ENCODE data around the gene DCPS.
"Not testable (repeated sequence)": the region's sequence is repeated elsewhere in the genome, so short reads cannot be mapped to it uniquely, and the experiment has no call there.

DCPS gene

DNA sequence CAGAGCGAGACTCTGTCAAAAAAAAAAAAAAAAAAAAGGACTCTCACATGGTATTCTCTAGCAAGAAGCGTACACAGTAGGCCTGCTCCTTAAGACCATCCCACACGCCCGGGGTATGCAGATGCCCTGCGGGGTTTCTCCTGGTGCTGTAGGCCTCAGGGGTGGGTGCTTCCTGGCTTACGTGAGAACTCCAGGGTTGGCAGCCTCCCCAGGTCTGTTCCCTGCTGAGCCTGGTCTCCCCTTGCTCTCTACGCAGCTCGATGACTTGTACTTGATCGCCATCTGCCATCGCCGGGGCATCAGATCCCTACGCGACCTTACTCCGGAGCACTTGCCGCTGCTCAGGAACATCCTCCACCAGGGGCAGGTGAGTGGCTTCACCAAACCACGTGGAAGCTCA, 39.2 kb downstream of the DCPS start:
- Mint-ChIP-seq H3K27ac (no peak overlapping the region), H3K36me3 (peaks cover 10% of the 10 kb centered on the region), H3K4me3 (no peak overlapping the region), H3K4me1 (no peaks in the 10 kb centered on the region), H3K27me3 (no peaks in the 10 kb centered on the region), H3K9me3 (no peaks in the 10 kb centered on the region)

DNA sequence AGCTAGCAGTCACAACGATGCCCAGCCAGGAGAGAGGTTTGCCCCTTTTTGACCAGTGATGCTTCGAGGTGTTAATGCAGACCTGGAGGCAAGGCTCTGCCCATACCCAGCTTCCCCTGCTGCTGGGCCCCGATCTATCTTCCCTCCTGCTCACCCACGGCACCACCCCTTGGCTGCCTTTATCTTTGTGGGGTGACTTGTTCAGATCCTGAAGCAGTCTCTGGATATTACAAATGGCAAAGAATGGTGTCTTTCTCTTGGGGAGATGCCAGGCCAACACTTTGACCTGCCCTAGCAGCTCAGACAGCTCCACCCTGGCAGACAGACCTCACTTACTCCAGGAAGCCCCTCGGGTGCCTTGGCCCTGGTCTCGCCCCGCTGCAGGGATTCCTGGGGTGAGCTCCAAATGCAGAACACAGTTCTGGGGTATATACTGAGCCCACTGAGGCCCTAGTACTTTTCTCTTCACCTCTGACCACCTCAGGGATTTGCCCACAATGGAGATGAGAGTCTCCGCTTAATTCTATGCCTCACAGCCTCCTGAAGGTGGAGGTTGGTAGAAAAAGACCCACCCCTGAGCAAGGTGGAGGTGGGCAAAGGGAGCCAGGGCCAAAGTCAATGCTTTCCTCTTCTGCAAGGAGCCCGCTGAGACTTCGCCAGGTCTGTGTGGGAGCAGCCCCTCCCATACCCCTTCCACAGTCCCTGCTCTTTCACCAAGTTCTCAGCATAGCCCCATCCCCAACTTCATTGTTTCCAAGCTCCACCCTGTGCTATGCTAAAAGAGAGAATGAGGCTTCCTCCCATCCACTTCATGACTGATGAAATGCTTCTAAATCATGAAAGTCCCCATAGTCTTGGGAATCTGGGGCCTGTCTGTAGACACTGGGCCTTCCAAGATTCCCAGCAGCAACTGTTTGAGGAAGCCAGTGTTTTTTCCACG, 40.6 kb downstream of the DCPS start:
- Mint-ChIP-seq H3K9me3 (no peaks in the 10 kb centered on the region), H3K27ac (peak overlapping the region; percentile 65), H3K36me3 (peaks cover 10% of the 10 kb centered on the region), H3K27me3 (no peaks in the 10 kb centered on the region), H3K4me3 (no peak overlapping the region), H3K4me1 (no peaks in the 10 kb centered on the region)

DNA sequence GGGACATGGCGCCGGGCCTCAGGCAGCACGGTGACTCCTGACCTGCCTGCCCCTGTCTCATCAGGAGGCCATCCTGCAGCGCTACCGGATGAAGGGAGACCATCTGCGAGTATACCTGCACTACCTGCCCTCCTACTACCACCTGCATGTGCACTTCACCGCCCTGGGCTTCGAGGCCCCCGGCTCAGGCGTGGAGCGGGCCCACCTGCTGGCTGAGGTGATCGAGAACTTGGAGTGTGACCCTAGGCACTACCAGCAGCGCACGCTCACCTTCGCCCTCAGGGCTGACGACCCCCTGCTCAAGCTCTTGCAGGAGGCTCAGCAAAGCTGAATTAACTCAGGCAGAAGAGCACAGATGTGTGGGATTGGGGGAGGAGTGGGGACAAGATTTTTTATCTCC, 41.4 kb downstream of the DCPS start:
- H3K36me3 Mint-ChIP-seq: peaks cover 10% of the 10 kb centered on the region
- no peaks in the 10 kb centered on the region for H3K9me3 Mint-ChIP-seq
- H3K4me3 Mint-ChIP-seq: no peak overlapping the region
- no peaks in the 10 kb centered on the region for H3K27me3 Mint-ChIP-seq
- H3K4me1 Mint-ChIP-seq: no peaks in the 10 kb centered on the region
- H3K27ac Mint-ChIP-seq: no peak overlapping the region

DNA sequence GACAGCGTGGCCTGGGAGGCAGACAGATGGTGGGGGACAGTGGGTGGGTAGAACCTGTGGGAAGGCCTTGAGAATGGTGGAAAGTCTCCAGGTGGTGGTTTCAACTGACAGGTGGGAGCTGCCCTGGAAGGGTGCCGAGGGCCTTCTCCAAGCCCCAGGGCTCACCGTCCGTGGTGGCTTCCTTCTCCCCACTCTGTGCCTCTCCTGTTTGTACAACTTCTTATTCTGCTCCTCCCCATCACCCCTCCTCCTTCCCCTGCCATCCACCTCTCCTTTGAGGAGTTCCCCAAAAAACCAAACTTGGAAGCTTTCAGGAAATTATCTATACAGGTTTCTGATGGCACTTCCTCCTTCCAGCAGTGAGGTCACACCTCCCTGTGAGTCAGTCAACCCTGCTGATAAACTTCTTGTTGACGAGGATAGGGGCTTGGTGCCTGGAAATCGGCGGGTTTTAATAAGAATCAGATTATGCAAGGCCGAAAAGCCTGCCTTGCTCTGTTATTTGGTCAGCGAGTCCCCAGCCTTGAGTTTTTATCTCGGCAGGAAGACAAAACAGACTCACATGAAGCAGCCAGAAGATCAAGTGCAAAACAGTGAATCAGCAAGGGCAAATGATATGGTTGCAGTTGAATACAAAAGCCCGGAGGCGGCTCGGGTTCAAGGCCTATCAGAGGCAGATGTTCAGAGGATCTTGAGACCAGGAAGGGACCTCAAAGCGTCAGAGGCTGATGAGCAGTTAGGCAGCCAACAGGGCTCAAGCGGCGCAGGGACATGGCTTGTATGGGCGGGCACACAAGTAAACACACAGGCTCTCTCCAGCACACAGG, 42.1 kb downstream of the DCPS start:
- H3K36me3 Mint-ChIP-seq: peaks cover 10% of the 10 kb centered on the region
- H3K27ac Mint-ChIP-seq: peak overlapping the region; percentile 35
- H3K27me3 Mint-ChIP-seq: no peaks in the 10 kb centered on the region
- H3K4me3 Mint-ChIP-seq: no peak overlapping the region
- H3K9me3 Mint-ChIP-seq: no peaks in the 10 kb centered on the region
- H3K4me1 Mint-ChIP-seq: no peaks in the 10 kb centered on the region

DNA sequence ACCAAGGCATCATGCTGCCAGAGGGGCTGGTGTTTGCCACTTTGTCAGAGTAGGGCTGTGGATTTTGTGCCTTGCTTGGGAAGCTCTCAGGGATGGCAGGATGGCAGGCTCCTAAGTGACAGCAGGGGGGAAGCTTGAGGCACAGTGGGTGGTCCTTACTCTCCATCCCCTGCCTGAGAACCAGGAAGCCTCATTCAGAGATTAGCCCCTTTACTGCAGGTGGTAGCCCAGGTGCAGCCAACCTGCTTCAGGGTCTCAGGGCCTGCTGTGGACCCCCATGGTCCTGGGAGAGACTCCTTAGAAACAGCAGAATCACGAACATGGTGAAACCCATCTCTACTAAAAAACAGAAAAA, 42.7 kb downstream of the DCPS start:
- peaks cover 7% of the 10 kb centered on the region for H3K36me3 Mint-ChIP-seq
- no peaks in the 10 kb centered on the region for H3K4me1 Mint-ChIP-seq
- H3K9me3 Mint-ChIP-seq: no peaks in the 10 kb centered on the region
- no peak overlapping the region for H3K4me3 Mint-ChIP-seq
- peak overlapping the region; percentile 17 for H3K27ac Mint-ChIP-seq
- H3K27me3 Mint-ChIP-seq: no peaks in the 10 kb centered on the region

DNA sequence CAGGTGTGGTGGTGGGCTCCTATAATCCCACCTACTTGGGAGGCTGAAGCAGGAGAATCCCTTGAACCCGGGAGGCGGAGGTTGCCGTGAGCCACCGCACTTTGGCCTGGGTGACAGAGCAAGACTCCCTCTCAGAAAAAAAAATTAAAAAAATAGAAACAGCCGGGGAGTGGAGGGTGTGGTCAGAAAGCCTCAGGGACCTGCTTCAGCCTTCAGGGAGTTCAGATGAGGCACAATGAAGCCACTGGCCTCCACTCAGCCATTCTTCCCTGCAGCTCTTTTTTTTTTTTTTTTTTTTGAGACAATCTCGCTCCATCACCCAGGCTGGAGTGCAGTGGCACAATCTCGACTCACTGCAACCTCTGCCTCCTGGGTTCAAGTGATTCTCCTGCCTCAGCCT, 43.1 kb downstream of the DCPS start:
- not testable (repeated sequence) for H3K27me3 Mint-ChIP-seq, H3K9me3 Mint-ChIP-seq, H3K36me3 Mint-ChIP-seq, H3K27ac Mint-ChIP-seq, H3K4me1 Mint-ChIP-seq, H3K4me3 Mint-ChIP-seq

DNA sequence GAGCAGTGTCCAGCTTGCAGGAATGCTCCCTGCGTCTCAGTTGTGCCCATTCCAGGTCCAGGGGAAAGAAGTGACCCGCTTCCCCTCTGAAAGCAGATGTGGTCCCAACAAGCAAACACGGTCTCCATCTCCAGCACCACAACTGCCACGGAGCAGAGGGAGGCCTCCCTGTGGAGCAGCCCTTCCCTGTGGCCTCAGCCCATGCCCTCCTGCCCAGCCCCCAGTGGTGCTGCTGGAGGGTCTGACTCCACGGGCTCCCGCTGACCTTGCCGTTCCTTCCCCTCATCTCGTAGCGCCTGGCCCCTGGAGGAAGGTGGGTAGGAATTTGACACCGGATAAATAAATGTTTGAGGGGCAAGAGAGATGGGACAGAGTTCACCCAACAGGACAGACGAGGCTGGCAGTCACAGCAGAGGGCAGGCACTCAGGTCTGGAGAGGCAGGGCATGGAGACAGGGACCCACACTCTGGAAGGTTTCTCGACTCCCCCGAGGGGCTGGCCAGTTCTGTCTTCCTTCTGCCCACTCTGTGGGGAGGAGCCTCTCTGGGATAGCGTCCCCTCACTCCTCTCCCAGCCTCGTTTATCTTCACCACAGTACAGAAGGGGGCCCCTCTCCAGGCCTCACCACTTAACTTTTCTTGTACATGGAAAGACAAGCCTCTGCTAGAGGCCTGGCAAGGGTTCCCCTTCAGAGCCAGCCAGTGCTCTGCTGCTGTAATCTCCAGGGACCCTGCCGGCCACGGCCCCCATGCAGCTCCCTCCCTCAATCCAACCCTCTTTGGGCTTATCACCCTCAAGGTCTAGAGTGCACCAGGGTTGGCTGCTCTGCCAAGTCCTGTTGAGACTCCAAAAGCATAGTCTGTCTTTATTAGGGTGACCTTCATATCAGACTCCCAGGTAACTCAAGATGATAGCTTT, 44.1 kb downstream of the DCPS start:
- Mint-ChIP-seq H3K36me3 (peaks cover 7% of the 10 kb centered on the region), H3K9me3 (no peaks in the 10 kb centered on the region), H3K4me1 (peaks cover 7% of the 10 kb centered on the region), H3K4me3 (no peak overlapping the region), H3K27me3 (no peaks in the 10 kb centered on the region), H3K27ac (peak overlapping the region; percentile 27)

DNA sequence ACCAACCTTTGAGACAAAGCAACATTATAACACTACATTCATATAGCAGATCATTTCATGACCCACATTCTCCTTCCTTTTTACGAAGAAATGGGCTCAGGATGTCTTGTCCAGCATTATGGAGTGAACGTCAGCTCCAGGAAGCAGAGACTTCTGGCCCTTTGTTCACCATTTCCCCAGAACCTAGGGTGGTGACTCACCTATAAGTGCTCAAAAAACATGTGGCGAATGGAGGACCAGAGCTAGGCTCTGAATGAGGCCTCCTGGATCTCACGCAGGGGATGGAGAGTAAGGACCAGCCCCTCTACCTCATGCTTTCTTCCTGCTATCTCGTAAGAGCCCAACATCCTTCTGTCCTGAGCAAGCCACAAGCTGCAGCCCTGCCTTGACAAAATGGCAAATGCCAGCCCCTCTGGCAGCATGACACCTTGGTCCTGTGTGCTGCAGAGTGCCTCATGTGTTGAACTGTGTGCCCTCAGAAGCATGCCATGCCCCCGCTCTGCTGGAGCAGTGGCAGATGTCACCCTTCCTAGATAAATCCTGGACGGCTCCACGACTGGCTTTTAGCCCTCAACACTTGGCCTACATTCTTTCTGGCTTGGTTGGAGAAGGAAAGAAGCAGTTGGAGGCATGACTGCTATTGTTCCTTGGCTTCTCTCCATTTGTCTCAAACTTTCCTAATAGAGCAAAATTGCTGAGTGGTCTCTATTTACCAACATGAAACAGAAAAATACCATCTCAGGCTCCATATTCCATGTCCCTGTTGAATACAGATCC, 45.1 kb downstream of the DCPS start:
- peaks cover 3% of the 10 kb centered on the region for H3K36me3 Mint-ChIP-seq
- no peak overlapping the region for H3K27ac Mint-ChIP-seq
- peaks cover 17% of the 10 kb centered on the region for H3K4me1 Mint-ChIP-seq
- H3K27me3 Mint-ChIP-seq: no peaks in the 10 kb centered on the region
- no peak overlapping the region for H3K4me3 Mint-ChIP-seq
- H3K9me3 Mint-ChIP-seq: no peaks in the 10 kb centered on the region

DNA sequence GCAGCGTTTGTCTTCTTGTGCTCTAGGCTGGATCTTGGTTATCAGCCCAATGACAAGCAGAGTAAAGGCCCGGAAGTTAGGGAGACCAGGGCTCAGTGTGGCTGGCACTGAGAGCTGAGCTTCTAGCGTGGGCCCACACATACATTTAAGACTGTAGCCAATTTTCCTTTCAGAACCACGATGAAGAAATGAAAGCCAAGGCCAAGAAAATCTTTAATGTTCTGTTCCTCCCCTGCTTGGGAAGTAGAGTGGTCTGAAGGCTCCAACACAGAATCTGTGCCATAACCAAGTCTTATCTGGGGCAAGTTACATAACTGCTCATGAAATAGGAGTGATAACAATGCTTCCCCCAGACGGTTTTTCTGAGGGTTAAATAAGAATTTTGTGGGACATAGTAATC, 47.0 kb downstream of the DCPS start:
- peaks cover 25% of the 10 kb centered on the region for H3K4me1 Mint-ChIP-seq
- H3K36me3 Mint-ChIP-seq: no peaks in the 10 kb centered on the region
- no peaks in the 10 kb centered on the region for H3K27me3 Mint-ChIP-seq
- peak overlapping the region; percentile 18 for H3K27ac Mint-ChIP-seq
- no peaks in the 10 kb centered on the region for H3K9me3 Mint-ChIP-seq
- no peak overlapping the region for H3K4me3 Mint-ChIP-seq

DNA sequence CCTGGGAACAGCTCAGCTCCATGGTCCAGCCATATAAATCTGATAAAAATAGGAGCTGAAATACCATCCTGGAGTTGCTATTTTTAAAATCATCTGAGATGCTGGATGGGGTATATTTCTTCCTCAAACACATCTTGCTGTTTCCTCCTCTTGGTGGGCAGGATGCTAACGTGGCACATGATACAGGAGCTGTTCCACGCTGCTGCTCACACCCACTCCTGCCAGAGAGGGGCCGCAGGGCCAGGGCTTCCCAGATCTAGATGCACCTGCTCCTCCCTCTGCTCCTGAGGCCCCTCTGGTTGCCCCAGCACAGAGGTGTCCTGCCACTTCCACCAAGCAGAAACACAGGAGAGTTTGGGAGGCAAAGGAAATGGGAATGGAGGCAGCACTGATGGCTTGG, 48.3 kb downstream of the DCPS start:
- peaks cover 25% of the 10 kb centered on the region for H3K4me1 Mint-ChIP-seq
- no peak overlapping the region for H3K27ac Mint-ChIP-seq
- H3K36me3 Mint-ChIP-seq: no peaks in the 10 kb centered on the region
- no peak overlapping the region for H3K4me3 Mint-ChIP-seq
- H3K9me3 Mint-ChIP-seq: no peaks in the 10 kb centered on the region
- no peaks in the 10 kb centered on the region for H3K27me3 Mint-ChIP-seq

DNA sequence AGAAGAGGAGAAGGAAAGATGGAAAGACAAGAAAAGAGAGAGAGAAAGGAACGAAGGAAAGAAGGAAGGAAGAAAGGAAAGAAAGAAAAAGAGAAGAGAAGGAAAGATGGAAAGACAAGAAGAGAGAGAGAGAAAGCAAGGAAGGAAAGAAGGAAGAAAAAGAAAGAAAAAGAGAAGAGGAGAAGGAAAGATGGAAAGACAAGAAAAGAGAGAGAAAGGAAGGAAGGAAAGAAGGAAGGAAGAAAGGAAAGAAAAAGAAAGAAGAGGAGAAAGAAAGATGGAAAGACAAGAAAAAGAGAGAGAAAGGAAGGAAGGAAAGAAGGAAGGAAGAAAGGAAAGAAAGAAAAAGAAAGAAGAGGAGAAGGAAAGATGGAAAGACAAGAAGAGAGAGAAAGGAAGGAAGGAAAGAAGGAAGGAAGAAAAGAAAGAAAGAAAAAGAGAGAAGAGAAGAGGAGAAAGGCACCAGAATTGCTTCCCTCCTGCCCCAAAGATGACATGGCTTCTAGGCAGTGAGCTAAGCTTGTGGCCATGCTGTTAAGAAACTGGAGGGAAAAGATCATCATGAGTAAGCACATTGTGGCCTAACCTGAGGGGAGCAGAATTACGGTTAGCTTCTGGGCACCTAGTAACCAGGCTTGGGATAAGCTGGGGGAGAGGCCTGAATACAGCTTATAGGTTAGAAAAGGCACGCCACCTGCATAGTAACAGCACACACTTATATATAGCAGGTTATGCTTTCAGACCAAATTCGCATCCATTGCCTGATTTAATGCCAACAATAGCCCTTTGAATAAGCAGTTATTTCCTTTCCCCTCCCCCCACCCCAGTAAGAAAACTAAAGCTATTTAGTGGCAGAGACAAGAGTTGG, 49.3 kb downstream of the DCPS start:
- Mint-ChIP-seq H3K4me3 (peak overlapping the region; percentile 49), H3K27ac (peak overlapping the region; percentile 69), H3K4me1 (peaks cover 25% of the 10 kb centered on the region), H3K27me3 (no peaks in the 10 kb centered on the region), H3K9me3 (no peaks in the 10 kb centered on the region), H3K36me3 (no peaks in the 10 kb centered on the region)

DNA sequence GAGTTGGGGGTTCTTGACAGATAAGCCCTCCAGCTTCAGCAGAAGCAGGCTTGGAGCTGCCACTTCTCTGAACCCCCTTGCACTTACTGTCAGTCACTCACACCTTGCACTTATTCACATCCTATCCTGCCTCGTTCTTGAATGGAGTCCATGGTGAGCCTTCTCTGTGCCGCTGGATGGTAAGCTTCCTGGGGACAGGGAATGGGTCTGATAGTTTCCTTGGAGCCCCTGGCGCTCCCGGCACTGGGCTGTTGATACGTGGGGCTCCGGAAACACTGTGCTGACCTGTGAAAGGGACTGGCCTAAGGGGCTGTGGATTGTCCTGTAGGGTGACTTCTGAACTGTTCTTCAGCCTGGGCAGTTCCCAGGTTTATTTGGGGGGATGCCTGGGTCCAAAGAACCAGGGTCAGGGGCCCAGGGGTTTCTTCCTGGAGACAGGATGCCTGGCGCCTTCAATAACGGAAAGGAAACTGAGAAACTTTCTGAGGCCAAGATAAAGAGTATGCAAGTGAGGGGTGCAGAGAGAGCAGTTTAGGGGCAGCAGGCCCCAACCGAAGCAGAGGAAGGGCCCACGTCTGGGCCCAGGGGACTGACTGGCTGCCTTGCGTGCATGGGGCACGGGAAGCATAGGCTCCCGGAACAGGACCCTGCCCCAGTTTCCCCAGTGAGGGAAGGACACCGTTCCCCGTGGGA, 50.9 kb downstream of the DCPS start:
- H3K4me3 Mint-ChIP-seq: peak overlapping the region; percentile 93
- peaks cover 25% of the 10 kb centered on the region for H3K4me1 Mint-ChIP-seq
- H3K27ac Mint-ChIP-seq: peak overlapping the region; percentile 1
- H3K36me3 Mint-ChIP-seq: no peaks in the 10 kb centered on the region
- H3K9me3 Mint-ChIP-seq: no peaks in the 10 kb centered on the region
- no peaks in the 10 kb centered on the region for H3K27me3 Mint-ChIP-seq

DNA sequence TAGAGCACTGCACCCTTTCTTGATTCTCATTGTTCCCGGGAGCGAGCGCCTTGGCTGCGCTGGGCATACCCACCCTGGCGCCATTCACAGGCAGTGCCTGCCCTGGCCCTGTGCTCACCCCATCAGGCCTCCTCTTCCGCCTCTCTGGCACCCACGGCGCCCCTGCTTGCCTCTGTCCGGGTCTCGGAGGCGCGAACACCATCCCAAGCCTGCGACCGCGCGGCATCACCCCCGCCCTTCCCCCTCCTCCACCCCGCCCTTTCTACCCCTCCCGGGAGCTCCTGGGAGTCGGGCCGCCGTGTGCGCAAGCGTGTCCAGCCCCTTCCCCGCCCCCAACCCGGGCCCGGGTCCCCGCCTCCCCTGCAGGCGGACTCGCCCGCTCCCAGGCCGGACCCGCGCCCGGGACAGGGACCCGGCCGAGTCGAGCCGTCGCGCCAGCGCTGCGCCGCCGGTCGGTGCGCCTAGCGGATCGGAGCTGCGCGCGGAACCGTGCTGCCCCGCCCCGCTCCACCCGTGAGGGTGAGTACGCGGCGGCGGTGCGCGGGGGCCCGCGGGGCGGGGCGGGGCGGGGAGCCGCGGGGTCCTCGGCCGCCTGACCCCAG, 51.6 kb downstream of the DCPS start, which contains the start of gene ST3GAL4:
TSS of gene ST3GAL4 (plus strand) at position 363 of the 602 bp plus-strand sequence. CDS start 50,470 bp downstream, outside the sequence.
- H3K9me3 Mint-ChIP-seq: no peaks in the 10 kb centered on the region
- peaks cover 25% of the 10 kb centered on the region for H3K4me1 Mint-ChIP-seq
- H3K27me3 Mint-ChIP-seq: no peaks in the 10 kb centered on the region
- H3K36me3 Mint-ChIP-seq: no peaks in the 10 kb centered on the region
- H3K27ac Mint-ChIP-seq: peak within 1 kb of the TSS; percentile 1
- H3K4me3 Mint-ChIP-seq: peak within 1 kb of the TSS; percentile 93

All from activated naive CD4-positive, alpha-beta T cell treated with anti-CD3 and anti-CD28 coated beads, Interleukin-2, amount 50 U/mL, for 24 hours (primary cell).